Brain microvascular endothelial cell (primary cell): ENCODE measurements around the gene EFNA5.

ENCODE experiments used
- DNase-seq: peaks from one replicate; pipeline ENCODE4 v3.0.0-alpha.2; 2020
- H3K27ac ChIP-seq: fragments of 250-450 bp; sonication (Bioruptor Pico); 2 replicates; pipeline ENCODE4 v1.5.1; 2020; ENCODE audit warnings: mild to moderate bottlenecking, moderate library complexity
- H3K27me3 ChIP-seq: fragments of 250-450 bp; sonication (Bioruptor Pico); replicated peaks from 2 replicates; pipeline ENCODE4 v1.5.1; 2020; ENCODE audit warnings: mild to moderate bottlenecking
- H3K36me3 ChIP-seq: fragments of 250-450 bp; sonication (Bioruptor Pico); replicated peaks from 2 replicates; pipeline ENCODE4 v1.5.1; 2020; ENCODE audit warnings: mild to moderate bottlenecking
- H3K4me3 ChIP-seq: 2 replicates; pipeline ENCODE4 v1.5.1; 2011; ENCODE audit warnings: low read depth, mild to moderate bottlenecking, control low read depth, low read length, moderate library complexity
- CTCF ChIP-seq: IDR thresholded peaks from 2 replicates; pipeline ENCODE4 v1.5.1; 2011; ENCODE audit warnings: low read depth, mild to moderate bottlenecking, moderate library complexity, low read length, control low read depth, inconsistent platforms; ENCODE audit errors: missing control alignments
- in situ Hi-C: cut with HindIII; loops from 2 replicates; pipeline ENCODE4 v1.10.0; 2017; ENCODE audit warnings: low sequenced_read_pairs, low pct_ligation_motif_present

The EFNA5 gene

GRCh38 chr5:107450531-107450930 is 220.2 kb downstream of the EFNA5 start:
- Histone ChIP-seq H3K4me3 (no peak overlapping the region), H3K36me3 (no peaks in the 10 kb centered on the region), H3K27me3 (no peaks in the 10 kb centered on the region), H3K27ac (no peak overlapping the region)
- no peak for TF ChIP-seq CTCF
- DNase-seq, result no peak
- in situ Hi-C loops, result no loop called here

GRCh38 chr5:107449369-107449768 is 221.4 kb downstream of the EFNA5 start:
- no peaks in the 10 kb centered on the region for H3K27me3 ChIP-seq
- TF ChIP-seq CTCF, result no peak
- no peak for DNase-seq
- no peaks in the 10 kb centered on the region for H3K36me3 ChIP-seq
- in situ Hi-C loops, result no loop called here
- H3K4me3 ChIP-seq, result no peak overlapping the region
- no peak overlapping the region for H3K27ac ChIP-seq

- TF ChIP-seq CTCF, result no peak
- no peaks in the 10 kb centered on the region for H3K36me3 ChIP-seq
- in situ Hi-C loops, result no loop called here
Measured at GRCh38 chr5:107447587-107447986, 223.2 kb downstream of the EFNA5 start.

GRCh38 chr5:107446972-107447371 is 223.8 kb downstream of the EFNA5 start:
- in situ Hi-C loops, result no loop called here
- H3K27ac ChIP-seq, result no peak overlapping the region
- no peaks in the 10 kb centered on the region for H3K36me3 ChIP-seq
- no peak for DNase-seq
- H3K4me3 ChIP-seq, result no peak overlapping the region
- TF ChIP-seq CTCF, result no peak
- H3K27me3 ChIP-seq, result no peaks in the 10 kb centered on the region

More at GRCh38 chr5:107447587-107447986, 223.2 kb downstream of the EFNA5 start:
- Histone ChIP-seq H3K4me3 (no peak overlapping the region), H3K27me3 (no peaks in the 10 kb centered on the region), H3K27ac (no peak overlapping the region)
- DNase-seq, result no peak

- in situ Hi-C loops, result no loop called here
- no peak for DNase-seq
- no peak for TF ChIP-seq CTCF
Measured at GRCh38 chr5:107444300-107444699, 226.4 kb downstream of the EFNA5 start.

GRCh38 chr5:107443897-107444296 is 226.8 kb downstream of the EFNA5 start:
- in situ Hi-C loops, result no loop called here
- H3K27me3 ChIP-seq, result no peaks in the 10 kb centered on the region
- no peaks in the 10 kb centered on the region for H3K36me3 ChIP-seq
- no peak for DNase-seq
- no peak overlapping the region for H3K27ac ChIP-seq
- no peak overlapping the region for H3K4me3 ChIP-seq
- TF ChIP-seq CTCF, result no peak

More at GRCh38 chr5:107444300-107444699, 226.4 kb downstream of the EFNA5 start:
- no peak overlapping the region for H3K27ac ChIP-seq
- H3K4me3 ChIP-seq, result no peak overlapping the region
- no peaks in the 10 kb centered on the region for H3K27me3 ChIP-seq
- H3K36me3 ChIP-seq, result no peaks in the 10 kb centered on the region
